Loucy (cell line): Measurements from ENCODE around the gene SIPA1L3.

Experiments used
- EZH2phosphoT487 ChIP-seq: fragments of 200-600 bp; IDR thresholded peaks from 2 replicates; pipeline ENCODE4 v1.6.1; 2018; ENCODE audit warnings: antibody characterized with exemption, mild to moderate bottlenecking, moderate library complexity, borderline replicate concordance
- TF ChIP-seq, protein P1 (sequence below): fragments of 200-600 bp; sonication (generic); conservative IDR thresholded peaks from 2 replicates; pipeline ENCODE4 v1.5.1; 2014; ENCODE audit warnings: mild to moderate bottlenecking, antibody characterized with exemption, low read length

DNA sequence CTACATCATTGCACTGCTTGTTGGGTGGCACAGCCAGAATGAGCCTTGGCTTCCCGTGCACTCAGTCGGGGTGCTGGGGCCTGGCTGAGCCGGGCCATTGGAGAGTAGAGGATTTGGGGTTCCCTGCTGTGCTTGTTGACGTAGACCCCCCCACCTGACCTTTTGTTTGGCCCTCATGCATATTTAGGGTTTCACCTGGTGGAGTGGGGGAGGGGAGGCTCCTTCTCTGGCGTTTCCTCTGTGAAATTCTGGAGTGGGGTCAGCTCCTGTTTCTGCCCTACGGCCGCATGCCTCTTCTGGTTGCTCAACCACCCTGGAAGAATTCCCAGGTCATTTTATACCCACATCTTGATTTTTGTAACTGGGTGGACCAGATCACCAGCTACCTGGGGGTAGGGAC is 82.8 kb downstream of the SIPA1L3 start:
- TF ChIP-seq, protein P1, sequence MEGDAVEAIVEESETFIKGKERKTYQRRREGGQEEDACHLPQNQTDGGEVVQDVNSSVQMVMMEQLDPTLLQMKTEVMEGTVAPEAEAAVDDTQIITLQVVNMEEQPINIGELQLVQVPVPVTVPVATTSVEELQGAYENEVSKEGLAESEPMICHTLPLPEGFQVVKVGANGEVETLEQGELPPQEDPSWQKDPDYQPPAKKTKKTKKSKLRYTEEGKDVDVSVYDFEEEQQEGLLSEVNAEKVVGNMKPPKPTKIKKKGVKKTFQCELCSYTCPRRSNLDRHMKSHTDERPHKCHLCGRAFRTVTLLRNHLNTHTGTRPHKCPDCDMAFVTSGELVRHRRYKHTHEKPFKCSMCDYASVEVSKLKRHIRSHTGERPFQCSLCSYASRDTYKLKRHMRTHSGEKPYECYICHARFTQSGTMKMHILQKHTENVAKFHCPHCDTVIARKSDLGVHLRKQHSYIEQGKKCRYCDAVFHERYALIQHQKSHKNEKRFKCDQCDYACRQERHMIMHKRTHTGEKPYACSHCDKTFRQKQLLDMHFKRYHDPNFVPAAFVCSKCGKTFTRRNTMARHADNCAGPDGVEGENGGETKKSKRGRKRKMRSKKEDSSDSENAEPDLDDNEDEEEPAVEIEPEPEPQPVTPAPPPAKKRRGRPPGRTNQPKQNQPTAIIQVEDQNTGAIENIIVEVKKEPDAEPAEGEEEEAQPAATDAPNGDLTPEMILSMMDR, result no peak
- no peak for TF ChIP-seq EZH2phosphoT487
